RWPE1 (cell line): ENCODE results near the gene SNX13.

Experiments used
- CTCF ChIA-PET: fragments of 350-600 bp; sonication (Branson Sonifier 250); formaldehyde crosslinking; extraction: SDS; loops from one replicate; lab custom pipeline; 2021; lab: Yijun Ruan, JAX
- POLR2A ChIA-PET: fragments of 400-600 bp; formaldehyde crosslinking; extraction: SDS; loops from one replicate; lab custom pipeline; 2020; ENCODE audit warnings: antibody characterized with exemption; ENCODE audit not compliant: low non-redundant PET; lab: Yijun Ruan, JAX
- DNase-seq: peaks from one replicate; pipeline ENCODE4 v3.0.0; 2012; ENCODE audit warnings: low spot score
- H3K27ac ChIP-seq: fragments of 450-650 bp; 2 replicates; pipeline ENCODE4 v1.5.1; 2017
- TF ChIP-seq, protein P1 (sequence below): fragments of 450-650 bp; conservative IDR thresholded peaks from 2 replicates; pipeline ENCODE4 v1.5.1; 2017; ENCODE audit warnings: low read depth, mild to moderate bottlenecking

The SNX13 gene

DNA sequence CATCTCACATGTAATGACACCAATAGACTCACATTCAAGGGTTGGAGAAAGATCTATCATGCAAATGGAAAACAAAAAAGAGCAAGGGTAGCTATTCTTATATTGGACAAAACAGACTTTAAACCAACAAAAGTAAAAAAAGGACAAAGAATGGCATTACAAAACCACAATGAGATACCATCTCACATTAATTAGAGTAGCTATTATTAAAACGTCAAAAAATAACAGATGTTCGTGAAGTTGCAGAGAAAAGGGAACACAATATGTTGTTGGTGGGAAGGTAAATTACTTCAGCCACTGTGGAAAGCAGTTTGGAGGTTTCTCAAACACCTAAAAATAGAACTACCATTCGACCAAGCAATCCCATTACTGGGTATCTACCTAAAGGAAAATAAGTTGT, 197.0 kb downstream of the SNX13 start:
- no peak overlapping the region for H3K27ac ChIP-seq
- DNase-seq = no peak
- ChIA-PET POLR2A (no interaction called here), CTCF (interaction anchor here (0.6 kb wide), 1 partner anchor 10 kb away, joined by 5 read pairs; no protein-coding TSS in a partner anchor)
- TF ChIP-seq, protein P1, sequence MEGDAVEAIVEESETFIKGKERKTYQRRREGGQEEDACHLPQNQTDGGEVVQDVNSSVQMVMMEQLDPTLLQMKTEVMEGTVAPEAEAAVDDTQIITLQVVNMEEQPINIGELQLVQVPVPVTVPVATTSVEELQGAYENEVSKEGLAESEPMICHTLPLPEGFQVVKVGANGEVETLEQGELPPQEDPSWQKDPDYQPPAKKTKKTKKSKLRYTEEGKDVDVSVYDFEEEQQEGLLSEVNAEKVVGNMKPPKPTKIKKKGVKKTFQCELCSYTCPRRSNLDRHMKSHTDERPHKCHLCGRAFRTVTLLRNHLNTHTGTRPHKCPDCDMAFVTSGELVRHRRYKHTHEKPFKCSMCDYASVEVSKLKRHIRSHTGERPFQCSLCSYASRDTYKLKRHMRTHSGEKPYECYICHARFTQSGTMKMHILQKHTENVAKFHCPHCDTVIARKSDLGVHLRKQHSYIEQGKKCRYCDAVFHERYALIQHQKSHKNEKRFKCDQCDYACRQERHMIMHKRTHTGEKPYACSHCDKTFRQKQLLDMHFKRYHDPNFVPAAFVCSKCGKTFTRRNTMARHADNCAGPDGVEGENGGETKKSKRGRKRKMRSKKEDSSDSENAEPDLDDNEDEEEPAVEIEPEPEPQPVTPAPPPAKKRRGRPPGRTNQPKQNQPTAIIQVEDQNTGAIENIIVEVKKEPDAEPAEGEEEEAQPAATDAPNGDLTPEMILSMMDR = no peak

DNA sequence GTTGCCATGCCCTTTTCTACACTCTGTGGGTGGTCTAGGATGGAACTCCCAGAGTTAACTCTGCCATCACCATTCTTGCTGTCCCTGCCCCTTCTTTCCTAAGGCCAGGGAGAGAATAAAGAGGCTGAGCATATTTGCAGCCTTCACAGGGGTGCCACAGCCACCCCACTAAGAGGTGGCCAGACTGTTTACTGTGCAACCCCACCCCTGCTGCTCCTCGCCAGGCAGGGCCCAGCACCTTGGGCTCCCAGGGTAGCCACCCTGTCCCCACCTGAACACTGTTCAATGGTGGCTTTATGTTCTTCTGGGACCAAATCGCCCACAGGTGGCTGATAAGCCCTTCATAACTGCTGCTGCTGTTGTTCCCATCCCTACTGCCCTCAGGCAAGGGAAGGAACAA, 198.9 kb downstream of the SNX13 start:
- ChIA-PET POLR2A (no interaction called here), CTCF (interaction anchor here (0.6 kb wide), 1 partner anchor 49 kb away, joined by 3 read pairs; no protein-coding TSS in a partner anchor)
- TF ChIP-seq, protein P1 = no peak
- no peak for DNase-seq
- no peak overlapping the region for H3K27ac ChIP-seq
